CD4-positive, alpha-beta T cell treated with Interleukin-15 for 4 hours (primary cell): ENCODE data around the gene DISP3.
"Not testable (repeated sequence)": the region's sequence is repeated elsewhere in the genome, so short reads cannot be mapped to it uniquely, and the experiment has no call there.

Experiments
- DNase-seq: peaks from one replicate; pipeline ENCODE4 v3.0.0-alpha.2; 2020; ENCODE audit warnings: low spot score

The DISP3 gene

GRCh38 chr1:11576109-11576875, 97.3 kb downstream of the DISP3 start:
- no peak for DNase-seq

- no peak for DNase-seq
Measured at GRCh38 chr1:11578004-11578403, 99.0 kb downstream of the DISP3 start.

GRCh38 chr1:11579506-11579905, 100.6 kb downstream of the DISP3 start:
- no peak for DNase-seq

- DNase-seq: not testable (repeated sequence)
Measured at GRCh38 chr1:11580049-11580448, 101.1 kb downstream of the DISP3 start.

- no peak for DNase-seq
Measured at GRCh38 chr1:11581445-11581991, 102.6 kb downstream of the DISP3 start.

GRCh38 chr1:11585389-11585788, 106.4 kb downstream of the DISP3 start:
- no peak for DNase-seq
